Stimulated activated CD4-positive, alpha-beta T cell treated with anti-CD3 and anti-CD28 coated beads, Interleukin-4, amount 100 ng/mL, for 24 hours (primary cell): ENCODE data around the gene ANKRD40.

Experiments used
- DNase-seq: peaks from one replicate; pipeline ENCODE4 v3.0.0-alpha.2; 2020

ANKRD40 gene

DNA sequence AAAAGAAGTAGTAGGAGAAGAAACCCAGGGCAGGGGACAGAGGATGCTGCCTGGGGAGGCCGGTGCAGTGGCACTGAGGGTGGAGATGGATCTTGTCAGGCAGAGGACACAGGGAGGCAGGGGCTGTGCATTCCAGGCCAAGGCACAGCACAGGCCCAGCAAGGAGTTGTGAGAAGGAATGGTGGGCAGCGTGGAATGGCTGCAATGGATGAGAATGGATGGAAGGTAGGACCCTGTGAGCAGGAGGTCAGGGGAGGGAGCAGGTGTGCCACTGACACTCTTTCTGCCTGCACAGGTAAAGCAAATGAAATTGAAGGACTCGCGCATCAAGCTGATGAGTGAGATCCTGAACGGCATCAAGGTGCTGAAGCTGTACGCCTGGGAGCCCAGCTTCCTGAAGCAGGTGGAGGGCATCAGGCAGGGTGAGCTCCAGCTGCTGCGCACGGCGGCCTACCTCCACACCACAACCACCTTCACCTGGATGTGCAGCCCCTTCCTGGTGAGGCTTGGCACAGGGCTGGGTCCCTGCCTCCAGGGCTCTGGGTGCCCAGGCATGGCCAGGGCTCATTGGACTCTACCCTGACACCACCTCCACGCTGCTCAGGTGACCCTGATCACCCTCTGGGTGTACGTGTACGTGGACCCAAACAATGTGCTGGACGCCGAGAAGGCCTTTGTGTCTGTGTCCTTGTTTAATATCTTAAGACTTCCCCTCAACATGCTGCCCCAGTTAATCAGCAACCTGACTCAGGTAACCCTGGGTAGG, 40.3 kb downstream of the ANKRD40 start:
- no peak for DNase-seq

GRCh38 chr17:50666316-50666715, 41.4 kb downstream of the ANKRD40 start:
- DNase-seq, result no peak

- DNase-seq, result no peak
Measured at GRCh38 chr17:50665838-50666237, 41.9 kb downstream of the ANKRD40 start.

- DNase-seq, result no peak
Measured at GRCh38 chr17:50664788-50665458, 42.8 kb downstream of the ANKRD40 start.

DNA sequence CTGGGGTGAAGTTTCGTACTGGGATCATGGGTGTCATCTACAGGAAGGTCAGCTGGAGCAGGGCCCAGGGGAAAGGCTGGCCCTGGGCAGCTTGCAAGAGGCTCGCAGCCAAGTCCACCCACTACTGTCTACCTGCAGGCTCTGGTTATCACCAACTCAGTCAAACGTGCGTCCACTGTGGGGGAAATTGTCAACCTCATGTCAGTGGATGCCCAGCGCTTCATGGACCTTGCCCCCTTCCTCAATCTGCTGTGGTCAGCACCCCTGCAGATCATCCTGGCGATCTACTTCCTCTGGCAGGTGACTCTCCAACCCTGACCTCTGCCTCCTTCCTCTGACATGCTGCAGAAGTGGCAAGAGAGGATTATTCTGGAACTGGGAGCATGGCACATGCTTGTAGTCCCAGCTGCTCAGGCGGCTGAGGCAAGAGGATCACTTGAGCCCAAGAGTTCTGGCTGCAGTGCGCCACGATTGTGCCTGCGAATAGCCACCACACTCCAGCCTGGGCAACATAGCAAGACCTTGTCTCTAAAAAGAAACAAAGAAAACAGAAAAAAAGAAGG, 43.8 kb downstream of the ANKRD40 start:
- DNase-seq, result no peak

- DNase-seq, result no peak
Measured at GRCh38 chr17:50662632-50663225, 45.0 kb downstream of the ANKRD40 start.

DNA sequence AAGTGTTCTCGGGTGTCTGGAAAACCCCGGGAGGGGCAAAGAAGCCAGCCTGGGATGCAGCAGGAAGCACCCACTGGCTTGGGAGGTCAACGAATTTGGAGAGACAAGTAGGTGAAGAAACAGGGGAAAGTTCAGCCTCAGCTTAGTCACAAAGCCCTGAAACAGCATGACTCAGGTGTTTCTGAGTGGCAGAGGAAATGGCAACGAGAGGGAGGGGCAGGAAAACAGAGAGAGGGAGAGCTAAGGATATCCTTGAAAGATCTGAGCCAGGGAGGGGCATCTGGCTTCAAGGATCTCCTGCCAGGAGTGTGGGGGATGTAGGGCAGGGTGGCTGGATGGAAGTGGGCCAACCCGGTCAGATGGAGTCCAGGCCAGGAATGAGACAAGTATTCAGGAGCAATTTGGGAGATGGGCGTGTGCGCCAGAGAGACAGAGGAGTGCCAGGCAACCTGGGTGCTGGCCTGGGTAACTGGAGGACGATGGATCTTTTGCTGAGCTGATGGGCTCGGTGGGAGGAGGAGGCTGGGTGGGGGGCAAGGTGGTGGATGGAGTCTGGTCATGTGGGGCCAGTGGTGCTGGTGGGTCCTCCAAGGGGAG, 45.8 kb downstream of the ANKRD40 start:
- peak; percentile 42 for DNase-seq

DNA sequence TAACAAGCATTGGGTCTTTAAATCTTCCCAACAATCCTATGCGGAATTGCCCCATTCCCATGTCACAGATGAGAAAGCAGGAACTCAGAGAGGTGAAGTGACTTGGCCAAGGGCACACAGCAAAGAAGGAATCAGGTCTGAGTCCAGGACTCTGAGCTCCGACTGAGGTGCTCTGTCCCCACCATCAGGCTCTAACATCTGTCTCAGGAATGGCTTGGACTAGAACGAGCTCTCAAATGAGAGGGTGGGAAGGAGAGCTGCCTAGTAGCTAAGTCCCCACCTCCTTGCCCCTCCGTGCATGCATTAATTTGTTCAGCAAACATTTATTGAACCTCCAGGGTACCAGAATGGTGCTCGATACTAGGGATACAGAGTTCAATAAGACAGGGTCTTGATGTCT, 46.4 kb downstream of the ANKRD40 start:
- no peak for DNase-seq

- DNase-seq, result no peak
Measured at GRCh38 chr17:50660887-50661345, 46.8 kb downstream of the ANKRD40 start.

GRCh38 chr17:50660042-50660886, 47.5 kb downstream of the ANKRD40 start:
- no peak for DNase-seq

DNA sequence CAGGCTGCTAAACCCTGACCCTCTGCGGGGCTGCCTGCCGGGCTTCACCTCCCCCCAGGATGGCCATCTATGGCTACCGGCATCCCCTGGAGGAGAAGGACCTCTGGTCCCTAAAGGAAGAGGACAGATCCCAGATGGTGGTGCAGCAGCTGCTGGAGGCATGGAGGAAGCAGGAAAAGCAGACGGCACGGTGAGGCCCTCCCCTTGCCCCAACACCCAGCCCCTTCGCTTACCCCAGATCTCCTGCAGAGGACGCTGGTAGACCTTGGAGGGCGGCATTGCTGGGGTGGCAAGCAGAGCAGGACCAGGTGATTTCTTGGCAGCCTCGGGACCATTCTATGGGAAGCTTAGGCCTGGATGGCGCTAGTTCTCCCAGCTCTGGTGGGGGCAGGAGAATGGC, 48.5 kb downstream of the ANKRD40 start:
- DNase-seq, result no peak

- DNase-seq, result no peak
Measured at GRCh38 chr17:50658616-50659015, 49.1 kb downstream of the ANKRD40 start.

DNA sequence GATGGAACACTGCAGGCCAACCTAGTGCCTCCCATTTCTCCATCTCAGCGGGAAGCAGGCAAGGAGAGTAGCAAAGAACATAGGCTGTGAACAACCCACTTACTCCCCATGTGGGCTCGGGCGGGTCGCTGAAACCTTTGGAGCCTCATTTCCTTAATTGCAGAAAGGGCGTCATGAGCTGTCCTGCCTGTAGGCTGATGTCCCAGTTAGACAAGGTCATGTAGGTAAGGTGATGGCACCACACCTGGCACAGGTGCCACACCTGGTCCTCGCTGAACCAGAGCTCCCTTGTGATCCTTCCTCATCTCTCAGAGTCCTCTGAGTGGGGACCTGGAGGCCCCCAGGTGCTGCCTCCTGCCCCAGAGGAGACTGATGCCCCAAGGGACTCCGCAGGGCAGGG, 50.1 kb downstream of the ANKRD40 start:
- no peak for DNase-seq

DNA sequence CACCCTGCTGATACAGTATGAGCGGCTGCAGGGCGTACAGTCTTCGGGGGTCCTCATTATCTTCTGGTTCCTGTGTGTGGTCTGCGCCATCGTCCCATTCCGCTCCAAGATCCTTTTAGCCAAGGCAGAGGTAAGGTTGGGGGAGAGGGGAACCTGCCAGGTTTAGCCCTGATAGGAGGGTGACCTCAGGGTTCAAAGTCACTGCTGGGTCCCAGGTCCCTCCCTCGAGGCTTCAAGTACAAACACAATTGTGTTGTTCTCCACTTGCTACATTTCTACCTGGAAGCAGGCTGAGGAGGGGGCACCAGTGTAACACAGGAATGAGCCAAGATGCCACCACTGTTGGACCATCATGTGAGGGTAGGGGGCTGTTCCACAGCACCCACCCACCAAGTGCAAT, 50.7 kb downstream of the ANKRD40 start:
- DNase-seq, result no peak

DNA sequence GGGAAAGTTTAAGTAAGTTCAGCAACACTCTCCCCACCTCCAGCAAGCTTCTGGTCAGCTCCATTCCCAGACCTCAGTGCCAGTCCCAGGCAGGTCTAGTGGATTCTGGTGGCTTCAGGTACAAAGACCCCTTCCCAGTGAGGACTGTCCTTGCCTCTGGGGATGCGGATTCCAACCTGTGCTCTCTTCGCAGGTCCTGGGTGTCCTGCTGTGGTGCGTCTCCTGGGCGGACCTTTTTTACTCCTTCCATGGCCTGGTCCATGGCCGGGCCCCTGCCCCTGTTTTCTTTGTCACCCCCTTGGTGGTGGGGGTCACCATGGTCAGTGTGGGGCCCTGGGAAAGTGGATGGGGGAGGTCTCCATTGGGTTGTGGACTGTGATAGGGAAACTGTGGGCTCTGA, 51.2 kb downstream of the ANKRD40 start:
- no peak for DNase-seq

GRCh38 chr17:50653738-50654137, 54.0 kb downstream of the ANKRD40 start:
- DNase-seq, result no peak

GRCh38 chr17:50651661-50652060, 56.1 kb downstream of the ANKRD40 start:
- no peak for DNase-seq

GRCh38 chr17:50649042-50649908, 58.4 kb downstream of the ANKRD40 start:
- DNase-seq, result no peak

DNA sequence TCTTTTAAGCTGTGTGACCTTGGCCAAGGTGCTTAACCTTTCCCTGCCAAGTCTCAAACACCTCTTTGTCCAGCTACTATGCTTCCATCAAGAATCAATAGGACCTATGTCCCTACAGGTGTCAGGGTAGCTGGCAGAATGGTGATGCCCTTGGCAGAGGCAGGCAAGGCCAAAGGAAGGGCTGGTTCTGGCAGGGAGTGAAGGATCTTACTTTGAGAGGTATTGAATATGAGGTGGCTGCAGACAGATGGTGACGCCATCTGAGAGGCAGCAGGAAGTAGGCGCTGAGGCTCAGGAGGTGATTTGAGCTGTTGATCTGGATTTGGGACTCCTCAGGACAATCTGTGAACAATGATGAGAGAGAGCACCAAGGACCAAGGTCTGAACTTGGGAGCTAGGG, 60.5 kb downstream of the ANKRD40 start:
- DNase-seq, result no peak

DNA sequence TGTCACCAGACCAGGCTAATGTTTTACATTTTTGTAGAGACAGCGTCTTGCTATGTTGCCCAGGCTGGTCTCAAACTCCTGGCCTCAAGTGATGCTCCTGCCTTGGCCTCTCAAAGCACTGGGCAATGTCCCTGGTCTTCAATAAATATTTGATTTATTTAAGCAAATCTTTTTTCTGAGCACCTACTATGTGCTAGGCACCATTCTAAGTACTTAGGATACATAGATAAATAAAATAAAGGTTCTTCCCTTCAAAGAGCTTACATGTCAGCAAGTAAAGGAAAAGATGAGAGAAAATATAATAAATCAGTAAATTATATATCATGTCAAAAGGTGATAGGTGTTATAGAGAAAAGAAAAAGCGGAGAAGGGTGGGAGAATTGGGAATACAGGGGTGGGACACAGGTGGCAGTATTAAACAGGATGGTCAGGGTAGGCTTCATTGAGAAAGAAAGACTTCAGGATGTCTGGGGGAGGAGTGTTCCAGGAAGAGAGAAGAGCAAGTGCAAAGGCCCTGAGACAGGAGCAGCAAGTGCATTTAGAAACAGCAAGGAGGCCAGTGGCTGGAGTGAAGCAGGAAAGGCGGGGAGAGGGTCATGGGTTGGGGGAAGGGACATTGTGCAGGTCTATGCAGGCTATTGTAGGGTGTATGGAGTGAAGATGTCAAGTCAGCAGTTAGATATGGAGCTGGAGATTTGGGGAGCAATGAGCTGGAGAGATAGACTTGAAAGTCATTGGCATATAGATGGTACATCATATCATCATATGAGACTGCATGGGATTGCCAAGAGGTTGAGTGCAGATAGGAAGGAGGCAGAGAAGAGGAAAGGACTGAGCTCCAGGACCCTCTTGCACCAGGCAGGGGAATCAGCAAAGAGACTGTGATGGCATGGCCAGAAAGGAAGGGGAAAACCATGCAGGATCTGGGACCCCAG, 61.7 kb downstream of the ANKRD40 start:
- DNase-seq, result no peak
